Adrenal gland (tissue), 5 donors: Measurements from ENCODE around the gene TP53I11.

Experiments
- CTCF ChIP-seq, 6 experiments: fragments of 450-650 bp in 4 of 6; fragments of 200-600 bp in 2 of 6; sonication (generic) in 1 of 6; IDR thresholded peaks; 1 replicate in 5 of 6; 2 replicates in 1 of 6; pipeline versions ENCODE4 v1.5.1 to v1.8.0; 2016 to 2021; ENCODE audit warnings: antibody characterized with exemption in 6 of 6, mild to moderate bottlenecking in 2 of 6, moderate library complexity in 1 of 6
- POLR2A ChIP-seq, 2 donors: fragments of 450-650 bp; IDR thresholded peaks; one replicate each; pipeline ENCODE4 v1.6.1; 2017; ENCODE audit warnings: antibody characterized with exemption in 2 of 2, mild to moderate bottlenecking in 2 of 2, moderate library complexity in 1 of 2
- donor health status: DM: no; HTN: no; CAD: no.

- TF ChIP-seq CTCF (IDR thresholded peaks at IDR 0.05) = no peak
- TF ChIP-seq POLR2A (IDR thresholded peaks at IDR 0.05) = no peak
Observed at GRCh38 chr11:44990665-44991064, 40.0 kb upstream of the TP53I11 start.
